GM19035 (cell line): ENCODE measurements around the gene RIMBP2.

Source experiments
- ATAC-seq: cut with Tn5 transposase; IDR thresholded peaks from one replicate; pipeline ENCODE4 v1.9.1; 2021; ENCODE audit not compliant: unreplicated experiment

RIMBP2 gene

GRCh38 chr12:130639476-130640424 lies 76.3 kb downstream of the RIMBP2 start:
- ATAC-seq = no peak

GRCh38 chr12:130636370-130636769 lies 79.7 kb downstream of the RIMBP2 start:
- ATAC-seq = no peak

- ATAC-seq = no peak
Measured at GRCh38 chr12:130634866-130635265, 81.2 kb downstream of the RIMBP2 start.

GRCh38 chr12:130633771-130634170 lies 82.3 kb downstream of the RIMBP2 start:
- ATAC-seq = no peak

- ATAC-seq = no peak
Measured at GRCh38 chr12:130632642-130633041, 83.5 kb downstream of the RIMBP2 start.

- no peak for ATAC-seq
Measured at GRCh38 chr12:130628304-130628703, 87.8 kb downstream of the RIMBP2 start.

- no peak for ATAC-seq
Measured at GRCh38 chr12:130627175-130627574, 88.9 kb downstream of the RIMBP2 start.

- no peak for ATAC-seq
Measured at GRCh38 chr12:130626601-130627000, 89.5 kb downstream of the RIMBP2 start.

- no peak for ATAC-seq
Measured at GRCh38 chr12:130625201-130625600, 90.9 kb downstream of the RIMBP2 start.

- ATAC-seq = no peak
Measured at GRCh38 chr12:130622803-130623202, 93.3 kb downstream of the RIMBP2 start.

- no peak for ATAC-seq
Measured at GRCh38 chr12:130621696-130622298, 94.3 kb downstream of the RIMBP2 start.

GRCh38 chr12:130620756-130621155 lies 95.3 kb downstream of the RIMBP2 start:
- no peak for ATAC-seq

GRCh38 chr12:130620281-130620680 lies 95.8 kb downstream of the RIMBP2 start:
- ATAC-seq = no peak

GRCh38 chr12:130619385-130620001 lies 96.6 kb downstream of the RIMBP2 start:
- no peak for ATAC-seq

GRCh38 chr12:130617219-130617618 lies 98.9 kb downstream of the RIMBP2 start:
- ATAC-seq = no peak

- ATAC-seq = no peak
Measured at GRCh38 chr12:130615861-130616345, 100.2 kb downstream of the RIMBP2 start.

- no peak for ATAC-seq
Measured at GRCh38 chr12:130614530-130614905, 101.6 kb downstream of the RIMBP2 start.

- ATAC-seq = no peak
Measured at GRCh38 chr12:130613831-130614529, 102.1 kb downstream of the RIMBP2 start.

GRCh38 chr12:130613131-130613530 lies 103.0 kb downstream of the RIMBP2 start:
- no peak for ATAC-seq

- ATAC-seq = no peak
Measured at GRCh38 chr12:130611026-130611905, 104.8 kb downstream of the RIMBP2 start.
